HG03196 (cell line): ENCODE measurements around the gene HIGD1C.

Source experiments
- ATAC-seq: cut with Tn5 transposase; IDR thresholded peaks from one replicate; pipeline ENCODE4 v1.9.1; 2021; ENCODE audit not compliant: unreplicated experiment

Gene HIGD1C

DNA sequence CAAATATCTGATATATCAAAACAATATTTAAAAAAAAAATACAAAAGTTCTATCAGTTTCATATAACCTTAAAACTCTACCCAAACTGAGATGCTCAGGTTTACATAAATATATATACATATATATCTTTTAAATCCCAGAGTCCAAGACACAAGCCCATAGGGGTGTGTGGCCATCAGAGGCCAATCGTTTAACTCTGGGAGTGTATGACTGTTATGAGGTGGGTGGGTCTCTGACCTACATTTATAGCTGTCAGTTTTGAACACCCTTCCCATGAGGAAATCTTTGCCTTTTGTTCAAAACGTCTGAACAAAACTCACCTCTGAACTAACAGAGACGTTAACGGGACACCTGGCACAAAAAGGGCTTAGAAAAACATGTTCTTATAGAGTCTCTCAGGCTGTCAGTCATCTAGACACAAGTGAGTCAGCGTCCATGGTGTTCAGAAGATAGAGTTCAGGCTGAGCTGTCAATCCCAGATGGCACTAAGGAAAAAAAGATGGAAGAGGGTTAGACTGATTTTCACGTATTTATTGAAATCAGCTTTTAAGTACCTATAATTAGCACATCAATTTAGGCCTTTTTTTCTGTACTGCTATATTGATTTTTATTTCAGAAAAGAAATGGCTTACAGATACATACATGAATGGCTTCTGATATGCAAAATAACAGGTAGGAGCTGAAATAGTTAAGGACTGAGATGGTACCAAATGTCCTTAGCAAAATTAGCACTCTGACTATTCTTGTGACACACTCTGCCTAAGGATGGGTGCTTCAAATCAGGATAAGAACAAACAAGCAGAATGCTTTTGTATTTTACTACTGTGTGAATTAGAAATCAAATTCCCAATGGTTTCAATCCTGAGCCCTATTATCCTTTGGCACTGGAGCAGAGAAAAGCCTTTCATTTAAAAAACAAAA is 29.2 kb downstream of the HIGD1C start:
- ATAC-seq, result no peak

DNA sequence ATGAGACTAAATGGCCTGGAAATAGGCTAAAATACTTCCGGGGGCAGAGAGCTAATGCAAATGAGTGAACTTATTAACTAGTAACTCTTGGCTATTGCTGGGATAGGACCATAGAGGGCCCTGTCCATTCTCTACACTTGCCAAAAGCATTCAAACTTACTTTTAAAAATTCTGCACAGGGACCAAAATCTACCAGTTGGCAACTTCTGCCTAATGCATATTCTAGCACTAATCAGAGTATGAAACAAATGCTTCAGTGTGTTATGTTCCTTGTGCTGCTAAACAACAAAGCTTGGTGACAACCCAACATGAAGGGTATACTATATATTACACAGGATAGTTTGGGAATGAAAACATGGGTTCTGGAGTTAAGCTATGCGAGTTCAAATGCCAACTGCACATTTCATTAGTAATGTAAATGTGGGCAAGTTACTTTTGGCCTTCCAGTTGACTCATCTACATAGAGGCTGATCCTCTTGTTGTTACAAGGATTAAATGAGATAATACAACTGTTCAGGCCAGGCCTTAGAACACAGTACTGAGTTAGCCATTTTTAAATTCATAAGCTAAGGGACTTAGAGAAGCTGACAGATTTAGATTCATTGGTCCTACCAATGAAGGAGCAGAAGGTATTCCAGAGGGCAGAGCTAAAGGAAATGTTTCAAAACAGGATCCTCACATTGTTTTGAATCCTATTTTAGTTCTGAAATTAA is 32.4 kb downstream of the HIGD1C start:
- ATAC-seq, result no peak

DNA sequence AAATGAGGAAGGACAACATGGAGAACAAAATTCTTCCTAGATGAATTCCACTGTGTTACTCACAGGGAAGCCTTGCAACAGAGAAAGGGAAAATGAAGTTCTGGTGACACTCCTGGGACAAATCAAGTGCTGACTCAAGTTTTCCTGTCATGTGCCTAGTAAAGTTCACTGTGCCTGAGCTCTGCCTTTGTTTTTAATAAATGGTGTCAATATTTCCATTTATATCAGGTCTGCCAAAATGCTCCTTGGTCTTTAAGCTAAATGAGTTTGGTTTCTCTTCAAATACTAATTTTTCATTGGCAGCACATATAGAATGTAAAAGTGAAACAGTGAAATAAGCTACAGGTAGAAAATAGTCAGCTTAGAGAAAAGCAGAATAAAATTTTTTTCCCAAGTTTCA is 33.0 kb downstream of the HIGD1C start:
- ATAC-seq, result no peak

DNA sequence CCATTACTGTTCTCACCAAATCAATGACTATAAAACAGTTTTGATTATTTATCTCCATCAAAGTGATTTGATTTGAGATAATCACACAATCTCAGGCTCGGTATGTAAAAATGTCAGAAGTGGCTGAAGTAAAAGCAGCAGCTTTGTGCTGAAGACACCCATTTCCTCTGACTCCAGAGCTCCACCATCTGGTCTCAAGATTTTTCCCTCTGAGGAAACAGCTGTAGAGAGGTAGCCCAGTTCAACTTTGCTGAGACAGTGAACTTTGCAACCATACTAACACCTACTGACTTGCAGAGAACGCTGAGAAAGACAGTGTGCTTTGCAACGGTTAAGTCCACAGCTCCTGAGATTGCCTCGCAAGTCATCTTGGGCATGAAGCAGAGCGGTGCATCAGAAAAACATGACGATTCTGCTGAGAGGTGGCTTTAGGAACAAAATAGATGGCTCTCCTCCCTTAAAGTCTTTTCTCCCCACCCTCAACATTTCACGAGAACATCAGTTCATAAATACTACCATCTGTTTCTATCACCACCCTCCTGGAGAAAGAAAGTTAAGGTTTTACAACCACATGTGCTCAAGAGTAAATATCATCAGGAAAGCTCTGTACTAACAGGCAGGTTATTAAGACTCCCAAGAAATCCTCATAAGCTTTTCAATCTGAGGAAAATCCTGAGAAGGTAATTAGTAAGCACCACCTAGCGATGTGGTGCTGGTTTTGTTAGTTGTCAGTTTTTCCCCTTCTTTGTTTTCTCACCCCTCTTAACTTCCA is 34.8 kb downstream of the HIGD1C start:
- ATAC-seq, result no peak

DNA sequence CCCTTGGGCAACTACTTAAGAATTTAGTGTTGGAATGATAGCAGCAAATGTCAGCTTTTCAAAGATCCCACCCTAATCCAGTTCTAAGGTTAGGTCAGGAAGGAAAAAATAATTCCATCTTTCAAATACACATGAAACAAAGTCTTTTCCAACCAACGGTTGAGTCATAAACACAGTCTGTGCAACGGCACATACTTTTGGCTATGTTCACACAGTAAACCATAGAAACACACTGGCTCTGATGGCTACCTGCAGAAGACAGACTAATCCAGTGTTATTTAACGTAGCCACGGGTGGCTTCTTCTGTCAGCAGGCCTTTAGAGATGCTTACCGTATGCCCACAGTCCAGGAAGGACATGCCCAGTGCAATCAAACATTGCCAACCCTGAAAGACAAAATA is 35.7 kb downstream of the HIGD1C start:
- no peak for ATAC-seq

DNA sequence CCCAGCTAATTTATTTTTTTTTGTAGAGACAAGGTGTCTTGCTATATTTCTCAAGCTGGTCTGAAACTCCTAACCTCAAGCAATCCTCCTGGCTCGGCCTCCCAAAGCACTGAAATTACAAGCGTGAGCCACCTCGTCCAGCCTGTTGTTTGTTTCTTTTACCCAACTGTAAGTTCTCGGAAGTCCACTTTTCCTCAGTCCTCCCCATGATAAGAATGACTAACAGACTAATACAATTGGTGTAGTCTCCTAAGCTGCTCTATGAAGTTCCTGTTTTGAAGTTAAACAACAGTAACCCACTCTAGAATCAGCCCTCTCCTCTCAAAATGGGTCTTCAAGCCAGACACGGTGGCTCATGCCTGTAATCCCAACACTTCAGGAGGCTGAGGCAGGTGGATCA is 36.5 kb downstream of the HIGD1C start:
- no peak for ATAC-seq

DNA sequence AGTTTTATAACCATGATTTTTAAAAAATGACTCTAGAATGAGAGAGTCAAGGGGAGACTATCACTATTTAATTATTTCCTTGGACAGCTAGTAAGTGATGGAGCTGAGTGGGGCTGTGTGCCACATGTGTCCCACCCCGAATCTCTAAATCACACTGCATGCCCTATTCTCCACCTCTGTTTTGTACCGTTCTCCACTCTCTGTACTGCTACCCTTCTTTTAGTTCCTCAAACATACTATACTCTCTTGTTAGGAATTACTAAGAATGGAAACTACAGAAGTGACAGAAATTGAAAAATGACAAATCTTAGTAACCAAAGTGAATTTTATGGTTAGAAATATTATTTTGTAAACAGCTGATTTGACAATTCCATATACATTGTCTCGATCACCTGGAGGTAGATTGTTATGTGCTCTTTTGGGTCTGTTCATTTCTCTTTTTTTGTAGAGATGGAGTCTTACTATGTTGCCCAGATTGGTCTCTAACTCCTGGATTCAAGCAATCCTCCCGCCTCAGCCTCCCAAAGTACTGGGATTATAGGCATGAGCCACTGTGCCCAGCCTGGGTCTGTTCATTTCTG is 37.9 kb downstream of the HIGD1C start:
- ATAC-seq, result no peak

DNA sequence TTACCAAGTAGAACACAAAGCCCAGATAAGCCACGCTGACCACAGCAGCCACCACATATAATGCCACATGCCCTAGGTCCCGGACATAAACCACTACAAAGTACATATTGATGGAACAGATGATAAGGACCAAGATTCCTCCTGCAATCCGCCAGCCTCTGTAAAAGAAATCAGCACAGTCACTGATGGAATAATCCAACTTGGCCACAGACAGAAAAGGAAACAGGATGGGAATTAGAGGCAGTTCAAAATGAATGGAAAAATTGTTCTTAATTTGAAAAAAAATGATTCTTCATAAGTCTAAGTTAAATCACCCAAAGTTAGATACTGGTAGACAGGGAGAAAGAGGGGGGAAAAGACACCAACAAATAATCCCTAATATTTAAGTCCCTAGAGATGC is 38.4 kb downstream of the HIGD1C start:
- ATAC-seq, result no peak

DNA sequence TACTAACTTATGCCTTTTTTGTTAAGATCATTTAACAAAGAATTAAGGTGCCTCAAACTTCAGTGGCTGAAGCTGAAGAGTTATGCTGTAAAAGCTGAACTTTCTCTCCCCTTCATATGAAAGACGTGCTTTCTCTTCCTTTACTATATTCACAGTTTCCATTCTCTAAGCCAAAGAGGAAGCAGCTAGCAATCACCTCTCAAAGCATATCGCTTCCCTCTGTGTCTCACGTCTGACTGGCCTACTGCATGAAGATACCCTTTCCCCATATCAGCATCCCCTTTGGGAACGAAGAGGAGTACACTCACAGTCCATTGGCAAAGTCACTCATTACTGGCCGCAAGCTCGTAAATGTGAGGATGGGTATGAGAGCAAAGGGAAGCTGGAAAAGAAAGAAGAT is 38.9 kb downstream of the HIGD1C start:
- ATAC-seq, result no peak

DNA sequence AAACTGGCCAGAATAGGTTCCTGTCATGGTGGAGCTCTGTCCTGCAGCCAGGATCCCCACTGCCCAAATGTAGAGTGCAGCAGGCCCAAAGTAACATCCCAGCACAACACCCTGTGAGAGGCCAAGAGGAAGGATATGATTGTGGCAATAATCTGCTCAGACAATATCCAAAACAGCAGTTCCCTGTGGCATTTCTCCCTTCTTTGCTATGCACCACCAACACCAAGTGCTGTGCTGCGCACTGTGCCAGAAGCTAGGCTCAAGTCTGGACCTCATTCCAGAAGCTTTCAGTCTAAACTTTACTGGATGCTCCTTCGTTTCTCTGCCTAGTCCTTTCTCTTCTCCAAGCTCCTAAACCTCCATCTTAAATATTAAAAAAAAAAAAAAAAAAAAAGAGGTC is 40.5 kb downstream of the HIGD1C start:
- no peak for ATAC-seq

DNA sequence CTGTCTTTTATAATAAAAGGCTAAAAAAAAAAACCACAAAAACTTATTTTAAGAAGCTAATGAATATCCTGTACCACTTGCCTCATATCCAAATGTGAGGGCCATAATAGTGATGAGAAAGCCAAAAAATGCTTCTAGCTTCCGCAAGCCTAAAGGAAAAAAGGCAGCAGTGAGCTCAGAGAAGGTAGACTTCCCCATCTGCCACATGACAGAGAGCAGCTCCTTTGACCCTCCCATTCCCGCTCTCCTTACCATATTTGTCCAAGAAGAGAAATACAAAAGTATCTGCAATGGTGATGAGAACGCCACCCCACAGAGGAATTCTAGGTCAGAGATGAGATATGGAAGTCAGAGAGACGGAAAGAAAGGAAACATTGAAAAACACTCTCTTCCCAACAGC is 46.7 kb downstream of the HIGD1C start:
- no peak for ATAC-seq

DNA sequence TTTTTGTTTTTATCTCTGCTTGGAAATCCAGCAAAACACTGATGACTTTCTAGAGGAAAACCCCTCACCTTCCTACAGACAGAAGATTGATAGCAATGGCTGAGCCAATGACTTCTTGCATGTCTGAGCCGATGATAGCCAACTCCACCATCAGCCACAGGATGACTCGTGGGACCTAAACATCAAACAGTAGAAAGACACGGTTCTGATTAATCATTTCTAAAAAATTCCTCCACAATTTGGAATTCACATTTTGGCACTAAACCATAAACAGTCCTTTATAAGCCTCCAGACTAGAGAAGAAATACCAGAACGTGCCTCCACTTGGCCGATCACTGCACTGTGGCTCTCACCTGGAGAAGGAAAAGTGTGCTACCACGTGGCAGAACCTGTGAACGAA is 47.9 kb downstream of the HIGD1C start:
- no peak for ATAC-seq

DNA sequence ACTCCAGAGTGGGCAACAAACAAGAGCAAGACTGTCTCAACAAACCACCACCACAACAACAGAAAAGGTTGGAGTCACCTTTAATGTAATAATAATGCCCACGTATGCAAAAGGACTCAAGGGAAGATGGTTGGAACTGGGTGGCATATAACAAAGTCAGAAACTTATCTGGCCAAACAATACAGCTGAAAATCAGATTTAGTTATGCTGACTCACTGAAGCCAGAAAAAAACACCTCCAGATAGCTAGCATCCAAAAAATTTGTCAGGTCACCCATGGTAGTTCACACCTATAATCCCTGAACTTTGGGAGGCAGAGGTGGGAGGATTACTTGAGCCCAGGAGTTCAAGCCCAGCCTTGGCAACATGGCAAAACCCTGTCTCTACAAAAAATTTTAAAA is 49.5 kb downstream of the HIGD1C start:
- ATAC-seq, result no peak

DNA sequence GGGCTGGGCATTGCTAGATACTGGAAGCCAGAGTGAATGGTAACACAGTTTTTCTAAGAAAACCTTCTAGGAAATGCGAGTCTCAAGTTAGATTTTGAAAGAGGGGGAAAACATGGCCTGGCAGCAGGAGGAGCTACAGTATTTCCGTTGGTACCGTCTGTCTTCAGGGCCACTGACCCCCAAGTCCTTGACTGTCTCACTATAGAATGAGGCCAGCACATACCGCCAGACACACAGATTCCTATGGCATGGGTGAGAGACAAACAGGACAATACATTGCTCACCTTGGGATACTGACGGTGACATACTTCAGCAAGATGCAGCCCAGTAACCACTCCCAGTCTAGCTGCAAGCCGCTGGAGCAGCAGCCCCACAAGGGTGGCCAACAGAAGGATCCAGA is 52.2 kb downstream of the HIGD1C start:
- ATAC-seq, result no peak

DNA sequence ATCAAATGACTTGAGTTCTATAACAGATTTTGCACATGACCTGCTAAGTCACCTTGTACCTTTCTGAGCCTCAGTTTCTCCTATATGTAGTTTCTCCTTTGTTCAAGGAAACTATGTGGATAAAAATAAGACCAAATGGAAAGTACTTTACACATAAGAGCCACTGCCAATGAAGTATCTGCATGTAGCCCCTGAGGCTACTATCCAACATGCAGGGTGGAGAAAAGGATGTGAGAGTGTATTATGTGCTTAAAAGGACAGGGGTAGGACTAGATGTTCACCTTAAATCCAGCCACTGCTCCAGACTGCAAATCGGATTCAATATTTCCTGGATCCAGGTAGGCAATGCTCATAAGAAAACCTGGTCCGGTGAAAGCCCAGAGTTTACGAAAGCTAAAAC is 52.7 kb downstream of the HIGD1C start:
- no peak for ATAC-seq

DNA sequence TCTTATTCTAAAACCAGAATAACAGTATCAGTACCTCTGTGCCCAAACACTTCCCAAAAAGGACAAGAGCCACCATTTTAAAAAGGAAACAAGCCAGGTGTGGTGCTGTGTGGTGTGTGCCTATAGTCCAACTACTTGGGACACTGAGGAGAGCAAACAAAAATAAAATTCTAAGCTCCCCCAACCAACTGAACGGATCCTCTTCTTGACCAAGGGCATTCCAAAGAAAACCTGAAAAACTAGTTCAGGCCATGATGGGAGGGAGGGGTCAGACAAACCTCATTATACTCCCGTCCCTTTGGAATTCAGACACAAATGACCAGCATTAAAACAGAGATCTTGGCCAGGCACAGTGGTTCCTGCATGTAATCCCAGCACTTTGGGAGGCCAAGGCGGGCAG is 53.3 kb downstream of the HIGD1C start:
- no peak for ATAC-seq

DNA sequence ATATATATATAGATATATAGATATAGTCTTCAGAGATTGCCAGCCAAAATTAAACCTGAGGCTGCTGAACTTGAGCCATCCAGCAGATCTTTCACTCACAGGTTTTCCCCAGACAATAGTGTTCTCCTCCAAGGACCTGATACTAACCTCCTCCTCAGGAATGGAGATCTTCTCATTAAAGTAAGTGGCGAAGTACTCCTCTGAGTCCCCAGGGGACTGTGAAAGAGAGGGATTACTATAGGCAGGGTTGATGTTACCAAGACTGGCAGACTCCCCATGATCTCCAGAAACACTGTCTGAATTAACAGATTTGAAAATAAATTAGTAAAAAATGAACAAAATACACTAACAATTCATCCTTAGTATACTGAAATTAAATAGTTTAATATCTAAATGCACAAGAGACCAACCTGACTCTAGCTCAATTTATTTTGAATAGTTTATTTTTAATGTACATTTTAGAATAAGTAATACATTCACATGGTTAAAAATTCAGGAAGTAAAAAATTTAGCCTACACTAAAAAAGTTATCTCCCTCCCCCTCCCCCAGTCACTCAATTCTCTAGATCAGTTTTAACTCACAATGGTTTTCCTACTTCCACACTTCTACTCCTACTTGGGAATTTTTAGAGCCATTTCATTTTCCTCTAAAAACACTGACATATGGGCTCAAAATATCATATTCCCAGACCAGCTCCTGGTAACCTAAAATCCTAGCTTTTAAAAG is 56.1 kb downstream of the HIGD1C start:
- ATAC-seq, result no peak

DNA sequence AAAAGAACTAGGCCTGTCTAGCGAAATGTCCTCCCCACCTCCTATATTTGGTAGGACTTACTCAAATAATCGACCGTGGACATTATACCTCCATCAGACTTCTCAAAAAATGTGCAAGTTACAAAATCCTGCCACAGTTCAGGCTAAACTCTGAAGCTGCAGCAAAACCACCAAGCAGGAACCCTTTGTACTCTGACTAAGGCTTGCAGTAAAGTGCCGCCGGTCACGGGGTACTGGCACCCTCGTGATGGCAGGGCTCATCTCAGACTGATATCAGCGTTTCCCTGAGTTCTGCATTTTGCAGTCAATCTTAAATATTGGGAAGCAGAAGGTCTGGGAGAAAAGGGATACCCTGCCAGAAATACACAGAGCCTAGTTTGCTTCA is 56.7 kb downstream of the HIGD1C start:
- no peak for ATAC-seq

DNA sequence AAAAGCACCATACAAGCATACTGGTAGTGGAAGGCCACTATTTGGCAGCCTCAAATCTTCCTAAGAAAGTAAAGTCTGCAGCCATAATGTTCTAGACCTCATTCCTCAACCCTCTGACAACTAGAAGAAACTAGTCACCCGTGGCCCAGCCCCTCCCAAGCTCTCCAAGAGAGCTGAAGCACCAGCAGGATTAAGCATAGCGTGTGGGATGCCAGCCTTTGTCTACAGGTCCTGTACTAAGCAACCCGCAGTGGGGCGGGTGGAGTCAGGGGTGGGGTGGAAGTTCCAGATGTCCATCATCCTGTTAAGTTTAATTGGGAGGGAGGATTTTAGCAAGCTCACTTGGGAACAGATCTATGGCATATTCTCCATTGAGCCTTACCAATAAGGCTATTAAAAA is 59.6 kb downstream of the HIGD1C start:
- ATAC-seq, result no peak

DNA sequence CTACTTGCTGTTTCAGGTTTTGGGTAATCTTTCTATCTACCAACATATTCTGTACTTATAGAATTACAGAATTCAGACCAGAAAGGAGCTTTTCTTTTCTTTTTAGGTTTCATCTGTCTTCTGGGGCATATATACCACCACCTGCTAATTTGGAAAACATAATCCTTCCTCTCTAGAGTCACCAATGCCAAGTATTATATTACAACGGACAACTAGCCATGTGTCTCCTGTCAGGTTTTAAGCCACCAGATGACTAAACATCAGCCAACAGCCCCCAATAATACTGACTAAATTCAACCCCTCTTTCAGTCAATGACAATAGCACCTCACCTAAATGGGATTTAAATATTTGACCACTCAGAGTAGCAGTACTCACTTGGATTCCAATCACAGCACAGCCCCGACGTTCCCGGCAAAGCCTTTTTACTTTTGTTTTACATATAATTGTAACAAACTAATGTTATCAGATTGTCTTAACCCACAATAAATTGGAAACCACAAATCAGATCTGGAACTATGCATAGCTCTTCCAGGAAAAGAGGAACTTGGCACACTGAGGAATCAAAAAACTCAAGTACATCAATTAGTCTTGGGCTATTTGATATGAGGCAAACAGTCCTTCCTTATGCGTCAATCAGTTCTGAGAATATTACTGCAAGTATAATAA is 60.4 kb downstream of the HIGD1C start:
- no peak for ATAC-seq
